OCI-LY7 (cell line): ENCODE data around the gene WWOX. TPM values are rescaled to one million over a fixed set of nuclear protein-coding genes. Genes with fewer than 3 reads are reported as not detected.

Experiments used
- BruUV-seq: library from RNA; stranded (reverse); fragments of 400-500 nt; replicated peaks from 2 replicates; lab custom pipeline; 2021; lab: Mats Ljungman, UMichigan
- CTCF ChIA-PET: fragments of 300-600 bp; sonication (Branson Sonifier 250); formaldehyde crosslinking; loops from one replicate; lab custom pipeline; 2022; ENCODE audit warnings: antibody characterized with exemption; ENCODE audit not compliant: unreplicated experiment; lab: Charles Lee
- POLR2A ChIA-PET: fragments of 300-600 bp; sonication (Branson Sonifier 250); formaldehyde crosslinking; loops from one replicate; lab custom pipeline; 2022; ENCODE audit warnings: antibody characterized with exemption; lab: Charles Lee
- DNase-seq: peaks from one replicate; pipeline ENCODE4 v3.0.0-alpha.2; 2015; ENCODE audit warnings: low spot score
- H2AFZ ChIP-seq: fragments of 200-600 bp; sonication (generic), shearing (Covaris generic); 2 replicates; pipeline ENCODE4 v1.6.1; 2014; ENCODE audit warnings: mild to moderate bottlenecking, antibody characterized with exemption, low read length, moderate library complexity
- H3K27ac ChIP-seq: fragments of 200-600 bp; sonication (generic); 2 replicates; pipeline ENCODE4 v1.5.1; 2014; ENCODE audit warnings: mixed run types, low read depth, mild to moderate bottlenecking, moderate library complexity, low read length, inconsistent platforms; ENCODE audit not compliant: poor library complexity, severe bottlenecking
- H3K36me3 ChIP-seq: fragments of 200-600 bp; sonication (generic); 2 replicates; pipeline ENCODE4 v1.6.1; 2014; ENCODE audit warnings: mild to moderate bottlenecking, antibody characterized with exemption, low read length, moderate library complexity, mixed read lengths; ENCODE audit not compliant: insufficient read depth
- H3K4me1 ChIP-seq: fragments of 200-600 bp; sonication (generic); 2 replicates; pipeline ENCODE4 v1.5.1; 2014; ENCODE audit warnings: mild to moderate bottlenecking, low read length; ENCODE audit not compliant: insufficient read depth, poor library complexity, severe bottlenecking
- H3K4me2 ChIP-seq: fragments of 200-600 bp; sonication (generic); 2 replicates; pipeline ENCODE4 v1.6.1; 2014; ENCODE audit warnings: mild to moderate bottlenecking, low read length
- H3K4me3 ChIP-seq: fragments of 200-600 bp; sonication (generic); 2 replicates; pipeline ENCODE4 v1.5.1; 2014; ENCODE audit warnings: mild to moderate bottlenecking, low read depth, low read length; ENCODE audit not compliant: poor library complexity, severe bottlenecking
- H3K79me2 ChIP-seq: fragments of 200-600 bp; sonication (generic); 2 replicates; pipeline ENCODE4 v1.6.1; 2016; ENCODE audit warnings: low read depth, mild to moderate bottlenecking, low read length, moderate library complexity, mixed read lengths; ENCODE audit not compliant: insufficient read depth
- H3K9me2 ChIP-seq: fragments of 200-600 bp; sonication (generic); 2 replicates; pipeline ENCODE4 v1.6.1; 2016; ENCODE audit warnings: mild to moderate bottlenecking, low read length, mixed read lengths; ENCODE audit not compliant: insufficient read depth
- H3K9me3 ChIP-seq: fragments of 200-600 bp; sonication (generic); 2 replicates; pipeline ENCODE4 v1.6.1; 2014; ENCODE audit warnings: mild to moderate bottlenecking, mixed run types, low read length, mixed read lengths
- H4K20me1 ChIP-seq: fragments of 200-600 bp; sonication (generic); 2 replicates; pipeline ENCODE4 v1.6.1; 2014; ENCODE audit warnings: mild to moderate bottlenecking, antibody characterized with exemption, low read length, moderate library complexity, mixed read lengths; ENCODE audit not compliant: insufficient read depth
- EZH2phosphoT487 ChIP-seq: fragments of 200-600 bp; sonication (generic); IDR thresholded peaks from 2 replicates; pipeline ENCODE4 v1.6.1; 2018; ENCODE audit warnings: low read depth, borderline replicate concordance, mild to moderate bottlenecking, mixed run types, antibody characterized with exemption, low read length, moderate library complexity, mixed read lengths
- intact Hi-C: fragments of 100-400 bp; cut with micrococcal nuclease; formaldehyde crosslinking; loops from one replicate; pipeline ENCODE4 v1.10.0; 2022; ENCODE audit not compliant: unreplicated experiment
- total RNA-seq, 2 experiments: library from RNA; depleted of rRNA in 1 of 2; stranded (reverse); fragments of >200 nt in 1 of 2; shearing (Covaris generic) in 1 of 2; gene quantifications; 2 replicates each; pipeline ENCODE4 v1.2.3, GENCODE V29; 2014 to 2022
- TF ChIP-seq, protein P1 (sequence below): fragments of 200-600 bp; sonication (generic); conservative IDR thresholded peaks from 2 replicates; pipeline ENCODE4 v1.5.1; 2014; ENCODE audit warnings: mild to moderate bottlenecking, antibody characterized with exemption, low read length, moderate library complexity, mixed read lengths

Gene WWOX
- total RNA-seq, 2 experiments from 2014 or later = 40.2 to 47.6 TPM

DNA sequence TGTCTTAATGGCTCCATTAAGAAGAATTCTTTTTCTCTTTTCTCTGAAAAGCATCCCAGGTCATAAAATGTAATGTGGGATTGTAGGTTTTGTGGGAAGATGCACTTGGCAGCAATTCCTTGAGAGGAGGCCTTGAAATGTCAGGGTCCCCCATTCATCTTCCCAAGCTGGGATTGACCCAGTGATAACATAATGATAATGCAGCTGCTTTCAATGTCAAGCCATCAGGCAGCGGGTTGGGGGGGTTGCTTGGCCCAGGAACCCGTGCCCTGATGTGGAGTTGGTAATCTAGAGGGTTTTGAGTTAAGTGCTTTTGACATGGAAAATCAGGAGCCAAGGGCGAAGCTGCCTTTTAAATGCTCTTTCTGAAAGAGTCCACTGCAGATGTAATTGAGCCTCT is 484.0 kb downstream of the WWOX start:
- Histone ChIP-seq H3K27ac (no peak overlapping the region), H2AFZ (no peak overlapping the region), H3K9me2 (no peaks in the 10 kb centered on the region), H4K20me1 (no peaks in the 10 kb centered on the region), H3K4me1 (no peaks in the 10 kb centered on the region), H3K4me3 (no peak overlapping the region), H3K79me2 (no peaks in the 10 kb centered on the region), H3K9me3 (no peaks in the 10 kb centered on the region), H3K36me3 (no peaks in the 10 kb centered on the region), H3K4me2 (no peak overlapping the region)
- ChIA-PET POLR2A (interaction anchor here (0.5 kb wide), 1 partner anchor 248 kb away, joined by 3 read pairs; no protein-coding TSS in a partner anchor), CTCF (no interaction called here)
- no peak for DNase-seq
- no peak for TF ChIP-seq EZH2phosphoT487
- TF ChIP-seq, protein P1, sequence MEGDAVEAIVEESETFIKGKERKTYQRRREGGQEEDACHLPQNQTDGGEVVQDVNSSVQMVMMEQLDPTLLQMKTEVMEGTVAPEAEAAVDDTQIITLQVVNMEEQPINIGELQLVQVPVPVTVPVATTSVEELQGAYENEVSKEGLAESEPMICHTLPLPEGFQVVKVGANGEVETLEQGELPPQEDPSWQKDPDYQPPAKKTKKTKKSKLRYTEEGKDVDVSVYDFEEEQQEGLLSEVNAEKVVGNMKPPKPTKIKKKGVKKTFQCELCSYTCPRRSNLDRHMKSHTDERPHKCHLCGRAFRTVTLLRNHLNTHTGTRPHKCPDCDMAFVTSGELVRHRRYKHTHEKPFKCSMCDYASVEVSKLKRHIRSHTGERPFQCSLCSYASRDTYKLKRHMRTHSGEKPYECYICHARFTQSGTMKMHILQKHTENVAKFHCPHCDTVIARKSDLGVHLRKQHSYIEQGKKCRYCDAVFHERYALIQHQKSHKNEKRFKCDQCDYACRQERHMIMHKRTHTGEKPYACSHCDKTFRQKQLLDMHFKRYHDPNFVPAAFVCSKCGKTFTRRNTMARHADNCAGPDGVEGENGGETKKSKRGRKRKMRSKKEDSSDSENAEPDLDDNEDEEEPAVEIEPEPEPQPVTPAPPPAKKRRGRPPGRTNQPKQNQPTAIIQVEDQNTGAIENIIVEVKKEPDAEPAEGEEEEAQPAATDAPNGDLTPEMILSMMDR = no peak
- intact Hi-C loops = no loop called here
- BruUV-seq = no TSS peak

GRCh38 chr16:78584213-78584860 is 484.9 kb downstream of the WWOX start:
- H3K9me2 ChIP-seq = no peaks in the 10 kb centered on the region
- DNase-seq = no peak
- no peaks in the 10 kb centered on the region for H3K36me3 ChIP-seq
- ChIA-PET POLR2A (interaction anchor here (0.5 kb wide), 1 partner anchor 249 kb away, joined by 3 read pairs; no protein-coding TSS in a partner anchor), CTCF (no interaction called here)
- no peaks in the 10 kb centered on the region for H4K20me1 ChIP-seq
- no peak overlapping the region for H2AFZ ChIP-seq
- no peak overlapping the region for H3K4me2 ChIP-seq
- no peaks in the 10 kb centered on the region for H3K79me2 ChIP-seq
- TF ChIP-seq, protein P1 = no peak
- no peak for TF ChIP-seq EZH2phosphoT487
- H3K9me3 ChIP-seq = no peaks in the 10 kb centered on the region
- no peaks in the 10 kb centered on the region for H3K4me1 ChIP-seq
- intact Hi-C loops = no loop called here
- BruUV-seq = no TSS peak
- no peak overlapping the region for H3K27ac ChIP-seq
- H3K4me3 ChIP-seq = no peak overlapping the region

GRCh38 chr16:78584991-78585390 is 485.5 kb downstream of the WWOX start:
- Histone ChIP-seq H3K4me3 (no peak overlapping the region), H3K36me3 (no peaks in the 10 kb centered on the region), H2AFZ (no peak overlapping the region), H3K4me2 (no peak overlapping the region), H3K79me2 (no peaks in the 10 kb centered on the region), H3K9me3 (no peaks in the 10 kb centered on the region), H3K27ac (no peak overlapping the region), H3K9me2 (no peaks in the 10 kb centered on the region), H4K20me1 (no peaks in the 10 kb centered on the region), H3K4me1 (no peaks in the 10 kb centered on the region)
- POLR2A ChIA-PET = no interaction called here
- no peak for TF ChIP-seq EZH2phosphoT487
- TF ChIP-seq, protein P1 = no peak
- intact Hi-C loops = no loop called here
- CTCF ChIA-PET = no interaction called here
- BruUV-seq = no TSS peak
- no peak for DNase-seq
